HL-60 (cell line): ENCODE measurements around the gene MYH15.

Experiments used
- CTCF ChIP-seq: IDR thresholded peaks from one replicate; pipeline ENCODE4 v1.5.1; 2011; ENCODE audit warnings: low read length, control low read depth, inconsistent platforms; ENCODE audit not compliant: insufficient read depth
- GABPA ChIP-seq: IDR thresholded peaks from 2 replicates; pipeline ENCODE4 v1.6.1; 2012; ENCODE audit warnings: low read depth
- POLR2AphosphoS5 ChIP-seq: IDR thresholded peaks from 2 replicates; pipeline ENCODE4 v1.6.1; 2012; ENCODE audit warnings: low read depth

GRCh38 chr3:108509263-108509662 lies 1.1 kb downstream of the MYH15 start:
- no peak for TF ChIP-seq CTCF
- TF ChIP-seq POLR2AphosphoS5: no peak
- no peak for TF ChIP-seq GABPA
